Colonic mucosa (tissue), 4 donors: Measurements from ENCODE around the gene SPATS2L. TPM values are rescaled to one million over a fixed set of nuclear protein-coding genes. Genes with fewer than 3 reads are reported as not detected.

Experiments
- DNase-seq: peaks from one replicate; pipeline ENCODE4 v3.0.0-alpha.2; 2020
- H3K27ac ChIP-seq: fragments of 200-600 bp; one replicate; pipeline ENCODE4 v1.8.0; 2021
- H3K27me3 ChIP-seq: fragments of 200-600 bp; one replicate; pipeline ENCODE4 v1.8.0; 2021
- H3K36me3 ChIP-seq: fragments of 200-600 bp; one replicate; pipeline ENCODE4 v1.8.0; 2021
- H3K4me1 ChIP-seq: fragments of 200-600 bp; one replicate; pipeline ENCODE4 v1.8.0; 2021; ENCODE audit warnings: mild to moderate bottlenecking
- H3K4me3 ChIP-seq: fragments of 200-600 bp; one replicate; pipeline ENCODE4 v1.8.0; 2021
- H3K9ac ChIP-seq, 2 donors: one replicate each; pipeline ENCODE4 v1.7.0; 2013; ENCODE audit warnings: control low read depth in 2 of 2, low read depth in 2 of 2, low read length in 2 of 2
- H3K9me3 ChIP-seq: fragments of 200-600 bp; one replicate; pipeline ENCODE4 v1.8.0; 2021
- CTCF ChIP-seq: fragments of 200-600 bp; IDR thresholded peaks from one replicate; pipeline ENCODE4 v1.8.0; 2022; ENCODE audit warnings: antibody characterized with exemption, mild to moderate bottlenecking
- intact Hi-C: fragments of 100-400 bp; cut with DNase I; formaldehyde crosslinking; loops from one replicate; pipeline ENCODE4 v1.14.1; 2022
- total RNA-seq, 2 donors: library from RNA; stranded (reverse); fragmentation: NEBNext Ultra II Directional in 1 of 2; extraction: Animal tissue kit (Norgen Biotek cat#: 25700) in 1 of 2; gene quantifications; one replicate each; pipeline ENCODE4 v1.2.1, GENCODE V29; 2021
- donor health status: healthy.
- donor health status: DM: no; HTN: no; CAD: no.
- donor health status: DM: no; HTN: no; CAD: no.

The SPATS2L gene
- total RNA-seq, 2 donors from 2014 or later = 151 to 187 TPM

- Histone ChIP-seq H3K4me1 (no peaks in the 10 kb centered on the region), H3K4me3 (no peak overlapping the region), H3K27me3 (no peaks in the 10 kb centered on the region), H3K9ac (no peak overlapping the region), H3K27ac (no peak overlapping the region), H3K9me3 (no peaks in the 10 kb centered on the region), H3K36me3 (no peaks in the 10 kb centered on the region)
- TF ChIP-seq CTCF = no peak
- no peak for DNase-seq
- intact Hi-C loops = no loop called here
Observed at GRCh38 chr2:200453853-200454534, 147.5 kb downstream of the SPATS2L start.

- no peak overlapping the region for H3K27ac ChIP-seq
- DNase-seq = no peak
- no peak for TF ChIP-seq CTCF
- no peaks in the 10 kb centered on the region for H3K36me3 ChIP-seq
- no peaks in the 10 kb centered on the region for H3K27me3 ChIP-seq
- no peak overlapping the region for H3K4me3 ChIP-seq
- H3K9ac ChIP-seq = no peak overlapping the region
- H3K4me1 ChIP-seq = no peaks in the 10 kb centered on the region
- intact Hi-C loops = no loop called here
- H3K9me3 ChIP-seq = no peaks in the 10 kb centered on the region
Observed at GRCh38 chr2:200454927-200455801, 148.7 kb downstream of the SPATS2L start.

- TF ChIP-seq CTCF = no peak
- no peaks in the 10 kb centered on the region for H3K4me1 ChIP-seq
- no peaks in the 10 kb centered on the region for H3K27me3 ChIP-seq
- no peaks in the 10 kb centered on the region for H3K36me3 ChIP-seq
- no peak for DNase-seq
- H3K4me3 ChIP-seq = no peak overlapping the region
- H3K9me3 ChIP-seq = no peaks in the 10 kb centered on the region
- intact Hi-C loops = no loop called here
- no peak overlapping the region for H3K9ac ChIP-seq
- H3K27ac ChIP-seq = no peak overlapping the region
Observed at GRCh38 chr2:200455958-200456421, 149.5 kb downstream of the SPATS2L start.

- Histone ChIP-seq H3K27me3 (no peaks in the 10 kb centered on the region), H3K4me3 (no peak overlapping the region), H3K4me1 (no peaks in the 10 kb centered on the region), H3K27ac (no peak overlapping the region), H3K9ac (no peak overlapping the region), H3K9me3 (no peaks in the 10 kb centered on the region), H3K36me3 (no peaks in the 10 kb centered on the region)
- intact Hi-C loops = no loop called here
- no peak for DNase-seq
- TF ChIP-seq CTCF = no peak
Observed at GRCh38 chr2:200456567-200456966, 150.1 kb downstream of the SPATS2L start.

GRCh38 chr2:200459101-200459500, 152.6 kb downstream of the SPATS2L start:
- no peaks in the 10 kb centered on the region for H3K27me3 ChIP-seq
- no peaks in the 10 kb centered on the region for H3K9me3 ChIP-seq
- H3K36me3 ChIP-seq = no peaks in the 10 kb centered on the region
- intact Hi-C loops = no loop called here
- no peak overlapping the region for H3K9ac ChIP-seq
- no peak for TF ChIP-seq CTCF
- H3K4me1 ChIP-seq = no peaks in the 10 kb centered on the region
- no peak overlapping the region for H3K4me3 ChIP-seq
- DNase-seq = no peak
- H3K27ac ChIP-seq = no peak overlapping the region
